CD4-positive, alpha-beta T cell (primary cell): Measurements from ENCODE around the gene TMPRSS11E. TPM values are rescaled to one million over a fixed set of nuclear protein-coding genes. Genes with fewer than 3 reads are reported as not detected.
"Not testable (repeated sequence)": the region's sequence is repeated elsewhere in the genome, so short reads cannot be mapped to it uniquely, and the experiment has no call there.

Experiments used
- ATAC-seq: fragments of 200-7000 bp; cut with Tn5 transposase; one replicate; pipeline ENCODE4 v1.10.0; 2022; ENCODE audit warnings: mild to moderate bottlenecking; ENCODE audit not compliant: poor library complexity
- CTCF ChIA-PET: fragments of 350-600 bp; sonication (Branson Sonifier 250); formaldehyde crosslinking; loops from one replicate; lab custom pipeline; 2021; ENCODE audit warnings: antibody characterized with exemption, inconsistent platforms; lab: Charles Lee
- POLR2A ChIA-PET: fragments of 350-600 bp; sonication (Branson Sonifier 250); formaldehyde crosslinking; loops from one replicate; lab custom pipeline; 2021; ENCODE audit warnings: antibody characterized with exemption, inconsistent platforms; lab: Charles Lee
- DNase-seq, 14 experiments: peaks; one replicate each; pipeline ENCODE4 v3.0.0-alpha.2; 2013 to 2020; ENCODE audit warnings: mixed read lengths in 2 of 14
- H3K27ac ChIP-seq, 2 donors: one replicate each; pipeline versions ENCODE4 v1.5.1 to v1.7.0; 2013; ENCODE audit warnings: low read length in 2 of 2, low read depth in 1 of 2, mild to moderate bottlenecking in 1 of 2
- H3K27me3 ChIP-seq, 2 experiments: 1 replicate in 1 of 2; 2 replicates in 1 of 2; pipeline versions ENCODE4 v1.6.1 to v1.7.0; 2013; ENCODE audit warnings: low read length in 2 of 2, control low read depth in 1 of 2, mild to moderate bottlenecking in 1 of 2, moderate library complexity in 1 of 2; ENCODE audit not compliant: insufficient read depth in 2 of 2, control insufficient read depth in 1 of 2
- H3K36me3 ChIP-seq: one replicate; pipeline ENCODE4 v1.6.1; 2013; ENCODE audit warnings: low read length, control low read depth; ENCODE audit not compliant: insufficient read depth
- H3K4me1 ChIP-seq: one replicate; pipeline ENCODE4 v1.6.1; 2013; ENCODE audit warnings: low read length, control low read depth; ENCODE audit not compliant: insufficient read depth
- H3K4me3 ChIP-seq: one replicate; pipeline ENCODE4 v1.5.1; 2013; ENCODE audit warnings: mild to moderate bottlenecking, low read length, moderate library complexity
- H3K9me3 ChIP-seq, 2 experiments: 1 replicate in 1 of 2; 2 replicates in 1 of 2; pipeline versions ENCODE4 v1.6.1 to v1.7.0; 2013; ENCODE audit warnings: low read length in 2 of 2, mild to moderate bottlenecking in 2 of 2, control low read depth in 1 of 2, moderate library complexity in 1 of 2; ENCODE audit not compliant: control insufficient read depth in 1 of 2, insufficient read depth in 1 of 2
- H3K27ac Mint-ChIP-seq: one replicate; pipeline ENCODE4 v1.8.0; 2020; ENCODE audit warnings: mixed read lengths
- H3K27me3 Mint-ChIP-seq: one replicate; pipeline ENCODE4 v1.8.0; 2021; ENCODE audit warnings: mixed read lengths
- H3K36me3 Mint-ChIP-seq: one replicate; pipeline ENCODE4 v1.8.0; 2021; ENCODE audit warnings: low read depth, mixed read lengths
- H3K4me1 Mint-ChIP-seq: one replicate; pipeline ENCODE4 v1.8.0; 2021; ENCODE audit warnings: low read depth, mixed read lengths
- H3K4me3 Mint-ChIP-seq: one replicate; pipeline ENCODE4 v1.8.0; 2020; ENCODE audit warnings: mild to moderate bottlenecking, mixed read lengths
- H3K9me3 Mint-ChIP-seq: one replicate; pipeline ENCODE4 v1.8.0; 2020; ENCODE audit warnings: mixed read lengths
- intact Hi-C, 2 experiments: fragments of 100-400 bp; cut with DNase I in 1 of 2; cut with micrococcal nuclease in 1 of 2; formaldehyde crosslinking; loops; one replicate each; pipeline versions ENCODE4 v1.15.1 to v1.9.0; 2023 to 2025; cut with DNase I, micrococcal nuclease
- total RNA-seq, 174 experiments: library from RNA in 2 of 174; stranded (reverse) in 2 of 174; gene quantifications; one replicate each; pipeline ENCODE4 v1.2.3 and lab custom pipeline; 2021 to 2026
- TF ChIP-seq, protein P1 (sequence below): fragments of 200-600 bp; IDR thresholded peaks from one replicate; pipeline ENCODE4 v1.8.0; 2022; ENCODE audit warnings: antibody characterized with exemption, mild to moderate bottlenecking

The TMPRSS11E gene
- total RNA-seq, 2 experiments from 2014 or later = not detected

DNA sequence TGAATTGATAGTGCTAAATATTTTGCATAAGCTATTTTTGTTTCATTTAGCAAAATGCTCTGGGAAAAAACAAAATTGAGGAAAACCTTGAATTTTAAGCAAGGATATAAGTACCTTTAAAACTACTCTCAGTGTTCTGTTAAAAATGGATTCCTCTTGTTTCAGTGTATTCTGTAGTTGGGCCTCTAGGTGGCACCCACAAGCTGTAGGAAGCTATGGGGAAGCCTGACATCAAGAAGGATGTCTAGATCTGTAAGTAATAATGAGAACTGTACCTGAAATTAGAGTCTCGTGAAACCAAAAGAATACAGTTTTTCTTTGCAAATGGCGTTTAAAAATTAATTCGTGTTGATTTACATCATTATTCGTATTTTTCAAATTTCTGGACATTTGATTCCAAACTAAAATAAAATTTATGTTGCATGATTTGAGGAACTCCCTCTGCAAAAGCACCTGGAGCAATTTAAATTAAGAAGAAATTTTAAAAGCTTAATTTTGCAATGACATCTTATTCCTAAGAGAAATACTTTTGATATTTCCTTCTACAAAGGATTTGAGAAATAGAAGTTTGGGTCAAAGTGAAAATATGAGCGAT lies 51.2 kb downstream of the TMPRSS11E start:
- no peaks in the 10 kb centered on the region for H3K27me3 Mint-ChIP-seq
- TF ChIP-seq, protein P1, sequence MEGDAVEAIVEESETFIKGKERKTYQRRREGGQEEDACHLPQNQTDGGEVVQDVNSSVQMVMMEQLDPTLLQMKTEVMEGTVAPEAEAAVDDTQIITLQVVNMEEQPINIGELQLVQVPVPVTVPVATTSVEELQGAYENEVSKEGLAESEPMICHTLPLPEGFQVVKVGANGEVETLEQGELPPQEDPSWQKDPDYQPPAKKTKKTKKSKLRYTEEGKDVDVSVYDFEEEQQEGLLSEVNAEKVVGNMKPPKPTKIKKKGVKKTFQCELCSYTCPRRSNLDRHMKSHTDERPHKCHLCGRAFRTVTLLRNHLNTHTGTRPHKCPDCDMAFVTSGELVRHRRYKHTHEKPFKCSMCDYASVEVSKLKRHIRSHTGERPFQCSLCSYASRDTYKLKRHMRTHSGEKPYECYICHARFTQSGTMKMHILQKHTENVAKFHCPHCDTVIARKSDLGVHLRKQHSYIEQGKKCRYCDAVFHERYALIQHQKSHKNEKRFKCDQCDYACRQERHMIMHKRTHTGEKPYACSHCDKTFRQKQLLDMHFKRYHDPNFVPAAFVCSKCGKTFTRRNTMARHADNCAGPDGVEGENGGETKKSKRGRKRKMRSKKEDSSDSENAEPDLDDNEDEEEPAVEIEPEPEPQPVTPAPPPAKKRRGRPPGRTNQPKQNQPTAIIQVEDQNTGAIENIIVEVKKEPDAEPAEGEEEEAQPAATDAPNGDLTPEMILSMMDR = peak; percentile 94
- DNase-seq (peak; percentile 14 to 73 (median 41)), ATAC-seq (peak; percentile 97)
- Histone ChIP-seq H3K9me3 (no peaks in the 10 kb centered on the region), H3K36me3 (no peaks in the 10 kb centered on the region), H3K4me1 (no peaks in the 10 kb centered on the region), H3K27me3 (no peaks in the 10 kb centered on the region), H3K4me3 (no peak overlapping the region), H3K27ac (no peak overlapping the region)
- H3K4me3 Mint-ChIP-seq = no peak overlapping the region
- H3K9me3 Mint-ChIP-seq = no peaks in the 10 kb centered on the region
- intact Hi-C loops = no loop called here
- ChIA-PET POLR2A (no interaction called here), CTCF (interaction anchor here (0.7 to 1.4 kb wide), 3 partner anchors 10 to 36 kb away, joined by 3 to 4 read pairs (median 3); no protein-coding TSS in a partner anchor)
- peaks cover 16% of the 10 kb centered on the region for H3K4me1 Mint-ChIP-seq
- no peaks in the 10 kb centered on the region for H3K36me3 Mint-ChIP-seq
- H3K27ac Mint-ChIP-seq = no peak overlapping the region

DNA sequence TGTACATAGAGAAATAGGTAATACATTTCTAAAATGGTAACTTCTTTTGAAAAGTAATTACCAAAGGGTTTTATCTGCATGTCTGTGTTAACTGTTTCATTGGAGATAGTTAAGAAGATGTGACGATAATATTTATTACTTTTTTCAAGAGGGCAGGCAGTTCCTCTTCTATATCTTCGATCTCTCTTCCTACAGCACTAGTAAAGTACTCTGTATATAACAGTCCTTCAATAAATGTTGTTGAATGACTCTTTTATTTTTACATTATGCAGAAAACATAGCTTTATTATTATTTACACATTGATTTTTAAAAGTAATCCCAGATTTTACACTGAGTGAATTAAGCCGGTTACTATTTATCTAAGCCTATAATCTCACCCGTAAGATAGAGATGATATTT lies 51.8 kb downstream of the TMPRSS11E start:
- H3K4me1 ChIP-seq = no peaks in the 10 kb centered on the region
- no peak overlapping the region for H3K4me3 ChIP-seq
- Mint-ChIP-seq H3K4me3 (no peak overlapping the region), H3K27ac (no peak overlapping the region), H3K36me3 (no peaks in the 10 kb centered on the region), H3K4me1 (peaks cover 13% of the 10 kb centered on the region), H3K27me3 (no peaks in the 10 kb centered on the region), H3K9me3 (no peaks in the 10 kb centered on the region)
- H3K36me3 ChIP-seq = no peaks in the 10 kb centered on the region
- ChIA-PET CTCF (interaction anchor here (0.8 to 1.4 kb wide), 2 partner anchors 10 to 36 kb away, joined by 3 to 4 read pairs; no protein-coding TSS in a partner anchor), POLR2A (no interaction called here)
- H3K27ac ChIP-seq = no peak overlapping the region
- H3K9me3 ChIP-seq = no peaks in the 10 kb centered on the region
- ATAC-seq (no peak), DNase-seq (no peak)
- H3K27me3 ChIP-seq = no peaks in the 10 kb centered on the region
- intact Hi-C loops = no loop called here
- TF ChIP-seq, protein P1 = no peak

DNA sequence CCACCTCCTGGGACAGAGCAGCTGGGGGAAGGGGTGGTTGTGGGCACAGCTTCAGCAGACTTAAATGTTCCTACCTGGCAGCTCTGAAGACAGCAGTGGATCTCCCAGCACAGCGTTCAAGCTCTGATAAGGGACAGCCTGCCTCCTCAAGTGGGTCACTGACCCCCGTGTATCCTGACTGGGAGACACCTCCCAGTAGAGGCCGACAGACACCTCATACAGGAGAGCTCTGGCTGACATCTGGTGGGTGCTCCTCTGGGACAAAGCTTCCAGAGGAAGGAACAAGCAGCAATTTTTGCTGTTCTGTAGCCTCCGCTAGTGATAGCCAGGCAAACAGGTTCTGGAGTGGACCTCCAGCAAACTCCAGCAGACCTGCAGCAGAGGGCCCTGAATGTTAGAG lies 56.2 kb downstream of the TMPRSS11E start:
- H3K4me1 ChIP-seq, H3K27me3 Mint-ChIP-seq, H3K9me3 ChIP-seq, H3K4me3 Mint-ChIP-seq, DNase-seq, intact Hi-C loops, H3K36me3 Mint-ChIP-seq, POLR2A ChIA-PET, H3K27me3 ChIP-seq, H3K9me3 Mint-ChIP-seq, H3K27ac Mint-ChIP-seq, CTCF ChIA-PET, ATAC-seq, H3K36me3 ChIP-seq, H3K4me3 ChIP-seq, H3K27ac ChIP-seq: not testable (repeated sequence)
- H3K4me1 Mint-ChIP-seq = peaks cover 22% of the 10 kb centered on the region

- H3K4me1 ChIP-seq, H3K36me3 ChIP-seq, intact Hi-C loops, H3K4me3 ChIP-seq, H3K4me3 Mint-ChIP-seq, H3K27ac ChIP-seq, POLR2A ChIA-PET, H3K27me3 Mint-ChIP-seq, H3K36me3 Mint-ChIP-seq, H3K27ac Mint-ChIP-seq, H3K9me3 Mint-ChIP-seq, H3K9me3 ChIP-seq, H3K27me3 ChIP-seq: not testable (repeated sequence)
- peak in 4 of 14 experiments; percentile 1 to 56 (median 12) for DNase-seq
- ATAC-seq = peak; percentile 39
- H3K4me1 Mint-ChIP-seq = peaks cover 19% of the 10 kb centered on the region
- CTCF ChIA-PET = interaction anchor here (0.6 kb wide), 1 partner anchor 72 kb away, joined by 4 read pairs; no protein-coding TSS in a partner anchor
Observed at GRCh38 chr4:68504836-68505235, 57.6 kb downstream of the TMPRSS11E start.

DNA sequence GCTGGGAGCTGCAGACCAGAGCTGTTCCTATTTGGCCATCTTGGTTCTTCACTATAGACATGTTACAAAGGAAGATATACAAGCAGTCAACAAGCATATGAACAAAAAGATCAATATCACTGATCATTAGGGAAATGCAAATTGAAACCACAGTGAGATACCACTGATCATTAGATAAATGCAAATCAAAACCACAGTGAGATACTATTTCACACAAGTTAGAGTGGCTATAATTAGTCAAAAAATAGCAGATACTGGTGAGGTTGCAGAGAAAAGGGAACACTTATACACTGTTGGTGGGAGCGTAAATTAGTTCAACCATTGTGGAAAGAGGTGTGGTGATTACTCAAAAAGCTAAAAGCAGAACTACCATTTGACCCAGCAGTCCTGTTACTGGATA lies 58.2 kb downstream of the TMPRSS11E start:
- ATAC-seq, intact Hi-C loops, H3K27me3 ChIP-seq, POLR2A ChIA-PET, H3K4me3 Mint-ChIP-seq, H3K9me3 Mint-ChIP-seq, H3K36me3 Mint-ChIP-seq, H3K36me3 ChIP-seq, H3K27me3 Mint-ChIP-seq, H3K27ac Mint-ChIP-seq, H3K4me3 ChIP-seq, H3K9me3 ChIP-seq, CTCF ChIA-PET, H3K27ac ChIP-seq, H3K4me1 ChIP-seq: not testable (repeated sequence)
- peaks cover 19% of the 10 kb centered on the region for H3K4me1 Mint-ChIP-seq
- peak in 1 of 14 experiments; percentile 5 for DNase-seq
